ENCODE measurements around the gene DRAM1.

Gene DRAM1

DNA sequence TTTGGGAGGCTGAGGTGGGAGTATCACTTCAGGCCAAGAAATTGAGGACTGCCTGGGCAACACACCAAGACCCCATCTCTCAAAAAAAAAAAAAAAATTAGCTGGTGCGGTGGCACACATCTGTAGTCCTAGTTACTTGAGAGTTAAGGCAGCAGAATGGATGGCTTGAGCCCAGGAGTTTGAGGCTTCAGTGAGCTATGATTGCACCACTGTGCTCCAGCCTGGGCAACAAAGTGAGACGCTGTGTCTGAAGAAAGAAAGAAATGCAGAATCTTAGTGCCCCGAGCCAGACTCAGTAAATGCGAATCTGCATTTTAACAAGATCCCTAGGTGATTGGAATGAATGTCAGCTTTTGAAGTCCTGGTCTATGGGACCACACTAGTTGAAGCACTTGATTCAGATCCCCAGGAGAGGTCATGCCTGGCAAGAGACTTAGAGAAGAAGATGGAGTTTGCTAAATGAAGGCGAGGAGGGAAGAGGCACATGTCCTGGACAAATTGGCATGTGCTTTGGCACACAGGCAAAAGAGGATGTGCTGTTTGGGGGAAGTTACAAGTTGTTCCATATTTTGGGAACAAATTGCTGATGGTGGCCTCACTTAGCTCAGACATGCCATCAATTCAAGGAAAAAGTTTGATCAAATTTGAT, 56.6 kb downstream of the DRAM1 start:
- Mint-ChIP-seq H3K4me1 (ENCODE audit: low read depth) (peaks cover 32% of the 10 kb centered on the region), H3K4me3 (no peak overlapping the region), H3K36me3 (ENCODE audit: low read depth) (peaks cover 2% of the 10 kb centered on the region), H3K9me3 (no peaks in the 10 kb centered on the region), H3K27ac (no peak overlapping the region), H3K27me3 (ENCODE audit: low read depth) (no peaks in the 10 kb centered on the region)

DNA sequence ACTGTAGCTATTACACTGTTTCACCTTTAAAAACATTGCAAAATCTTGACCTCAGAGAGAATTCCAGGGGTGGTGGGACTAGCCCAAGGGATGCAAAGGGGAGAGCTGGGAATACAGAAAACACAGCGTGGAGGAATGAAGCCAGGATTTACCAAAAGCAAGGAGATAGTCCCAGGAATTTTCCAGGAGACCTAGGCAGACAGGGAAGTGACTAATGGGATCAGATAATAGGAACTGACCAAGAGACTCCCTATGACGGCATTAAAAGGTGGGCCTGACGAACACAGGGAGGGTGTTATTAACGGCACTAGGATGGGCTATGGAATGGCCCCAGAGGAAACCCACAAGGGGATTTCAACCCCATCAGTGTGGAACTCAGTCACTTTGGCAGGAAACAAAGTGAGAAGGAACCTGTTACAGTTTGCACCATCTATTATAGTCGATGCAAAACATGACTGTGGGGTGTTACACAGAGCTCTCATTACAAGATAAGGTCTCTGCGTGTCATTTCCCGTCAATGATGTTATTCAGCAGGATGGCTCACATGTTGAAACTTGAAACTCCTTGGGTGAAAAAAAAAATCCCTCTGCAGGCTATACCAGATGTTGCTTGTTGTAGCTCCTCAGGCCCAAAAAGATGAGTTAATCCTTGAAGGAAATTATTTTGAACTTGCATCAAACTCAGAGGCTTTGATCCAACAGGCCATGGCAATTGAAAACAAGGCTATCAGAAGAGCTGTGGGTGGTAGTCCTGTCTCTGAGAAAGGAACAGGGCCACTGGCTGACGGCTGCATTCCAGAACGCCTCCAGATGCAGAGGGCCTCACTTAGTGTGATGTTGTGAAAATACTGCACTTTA, 58.7 kb downstream of the DRAM1 start:
- Mint-ChIP-seq H3K9me3 (no peaks in the 10 kb centered on the region), H3K4me1 (ENCODE audit: low read depth) (peaks cover 39% of the 10 kb centered on the region), H3K27ac (peak overlapping the region; percentile 67), H3K27me3 (ENCODE audit: low read depth) (peaks cover 6% of the 10 kb centered on the region), H3K4me3 (peak overlapping the region; percentile 8), H3K36me3 (ENCODE audit: low read depth) (no peaks in the 10 kb centered on the region)

DNA sequence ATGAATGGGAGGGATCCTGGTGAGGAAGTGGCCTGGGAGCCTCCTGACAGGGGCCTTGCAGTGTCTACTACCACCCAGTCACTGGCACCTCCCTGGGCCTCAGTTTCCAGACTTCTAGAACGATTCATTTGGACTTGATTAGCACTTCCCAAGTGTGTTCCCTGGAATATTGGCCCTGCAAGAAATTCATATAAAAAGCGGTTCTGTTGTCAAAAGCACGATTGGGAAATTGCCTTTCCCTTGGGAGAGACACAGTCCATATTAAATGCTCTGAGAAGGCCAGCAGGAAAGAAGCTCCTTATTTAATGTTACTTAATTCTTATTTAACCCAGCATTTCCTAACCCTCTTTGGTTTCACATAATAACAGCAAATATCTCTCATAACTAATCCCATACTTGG, 61.9 kb downstream of the DRAM1 start:
- Mint-ChIP-seq H3K4me1 (ENCODE audit: low read depth) (peaks cover 26% of the 10 kb centered on the region), H3K4me3 (no peak overlapping the region), H3K9me3 (no peaks in the 10 kb centered on the region), H3K27ac (no peak overlapping the region), H3K36me3 (ENCODE audit: low read depth) (no peaks in the 10 kb centered on the region), H3K27me3 (ENCODE audit: low read depth) (peaks cover 6% of the 10 kb centered on the region)

DNA sequence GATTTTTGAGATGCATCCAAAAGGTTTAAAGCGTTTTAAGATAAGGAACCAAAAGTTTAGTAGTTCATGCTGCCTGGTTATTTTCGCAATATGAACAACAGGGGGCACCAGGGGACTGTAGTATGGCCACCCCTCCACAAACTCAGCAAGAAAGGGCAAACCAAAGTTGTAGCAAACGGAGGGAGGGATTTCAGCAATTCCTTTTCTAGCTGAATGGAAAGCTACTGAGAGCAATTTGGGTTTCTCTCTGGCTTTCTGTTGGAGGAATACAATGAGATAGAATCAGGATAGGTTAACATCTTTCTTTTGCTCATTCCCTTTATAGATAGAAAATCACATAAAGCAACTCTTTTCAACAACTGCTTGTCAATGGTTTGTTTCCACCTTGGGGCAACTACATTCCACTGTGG, 62.5 kb downstream of the DRAM1 start:
- Mint-ChIP-seq H3K9me3 (no peaks in the 10 kb centered on the region), H3K27me3 (ENCODE audit: low read depth) (peaks cover 6% of the 10 kb centered on the region), H3K4me3 (no peak overlapping the region), H3K4me1 (ENCODE audit: low read depth) (peaks cover 26% of the 10 kb centered on the region), H3K27ac (peak overlapping the region; percentile 6), H3K36me3 (ENCODE audit: low read depth) (no peaks in the 10 kb centered on the region)

DNA sequence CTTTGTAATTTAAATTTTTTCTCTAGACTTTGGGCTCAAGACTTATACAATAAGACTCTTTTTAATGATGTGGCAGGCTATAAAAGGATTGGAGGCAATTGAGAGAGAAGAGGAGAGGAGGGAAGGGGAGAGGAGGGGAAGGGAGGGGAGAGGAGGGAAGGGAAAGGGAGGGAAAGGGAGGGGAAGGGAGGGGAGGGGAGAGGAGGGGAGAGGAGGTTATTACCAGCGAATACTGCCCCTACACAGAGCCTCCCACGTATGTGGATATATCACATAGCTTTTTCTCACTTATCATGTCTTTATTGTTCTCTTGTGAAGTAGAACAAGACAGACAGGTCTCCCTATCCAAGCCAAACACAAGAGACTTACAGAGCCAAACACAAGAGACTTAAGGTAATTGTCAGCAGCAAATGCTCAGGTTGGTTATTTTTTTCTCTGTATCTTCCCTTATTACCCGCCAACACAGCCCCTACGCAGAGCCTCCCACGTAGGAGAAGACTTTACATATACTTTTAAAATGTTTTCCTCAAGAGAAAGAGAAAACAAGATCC, 63.1 kb downstream of the DRAM1 start:
- Mint-ChIP-seq H3K4me3 (no peak overlapping the region), H3K9me3 (no peaks in the 10 kb centered on the region), H3K4me1 (ENCODE audit: low read depth) (peaks cover 24% of the 10 kb centered on the region), H3K36me3 (ENCODE audit: low read depth) (no peaks in the 10 kb centered on the region), H3K27me3 (ENCODE audit: low read depth) (peaks cover 6% of the 10 kb centered on the region), H3K27ac (peak overlapping the region; percentile 22)

DNA sequence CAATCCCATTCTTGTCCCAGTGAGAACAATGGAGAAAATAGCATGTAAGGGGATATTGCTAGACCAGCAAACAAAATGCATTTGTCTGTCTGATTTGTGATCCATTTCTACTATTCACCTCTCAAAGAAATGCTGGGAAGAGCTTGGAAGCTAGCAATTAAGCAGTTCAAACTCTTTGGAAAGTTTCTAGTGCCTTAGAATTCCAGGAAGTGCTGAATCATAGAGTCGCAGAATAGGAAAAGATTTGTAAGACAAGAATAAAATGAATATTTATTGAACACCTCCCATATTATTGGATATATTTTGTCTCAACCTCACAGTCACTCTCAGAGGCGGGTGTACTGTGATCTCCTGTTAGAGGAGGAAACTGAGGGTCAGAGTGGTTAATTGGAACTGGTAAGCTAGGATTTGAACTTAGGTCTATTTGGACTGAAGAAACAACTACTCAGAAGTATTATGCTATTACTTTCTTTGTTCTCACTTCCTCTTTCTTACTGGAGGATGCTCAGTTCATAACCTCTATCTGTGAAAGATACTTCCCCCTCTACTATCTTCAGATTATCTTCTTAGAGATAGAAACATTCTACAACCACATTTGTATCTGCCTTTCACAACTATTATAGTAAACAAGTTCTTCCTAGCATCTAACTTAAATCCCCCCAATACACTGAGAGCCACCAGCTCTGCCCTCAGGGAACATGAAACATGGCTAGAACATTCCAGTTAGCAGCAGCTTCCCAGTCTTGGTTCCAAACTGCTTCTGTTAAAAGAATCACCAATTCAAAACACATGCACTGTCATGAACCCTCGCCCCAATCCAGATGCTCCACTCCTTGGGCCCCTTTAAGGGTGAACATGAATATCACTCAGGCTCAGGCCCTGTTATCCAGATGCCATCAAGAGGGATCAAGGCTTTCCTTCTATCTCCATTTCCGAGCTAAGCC, 64.2 kb downstream of the DRAM1 start:
- Mint-ChIP-seq H3K27ac (no peak overlapping the region), H3K9me3 (no peaks in the 10 kb centered on the region), H3K27me3 (ENCODE audit: low read depth) (peaks cover 6% of the 10 kb centered on the region), H3K36me3 (ENCODE audit: low read depth) (no peaks in the 10 kb centered on the region), H3K4me1 (ENCODE audit: low read depth) (peaks cover 16% of the 10 kb centered on the region), H3K4me3 (no peak overlapping the region)

DNA sequence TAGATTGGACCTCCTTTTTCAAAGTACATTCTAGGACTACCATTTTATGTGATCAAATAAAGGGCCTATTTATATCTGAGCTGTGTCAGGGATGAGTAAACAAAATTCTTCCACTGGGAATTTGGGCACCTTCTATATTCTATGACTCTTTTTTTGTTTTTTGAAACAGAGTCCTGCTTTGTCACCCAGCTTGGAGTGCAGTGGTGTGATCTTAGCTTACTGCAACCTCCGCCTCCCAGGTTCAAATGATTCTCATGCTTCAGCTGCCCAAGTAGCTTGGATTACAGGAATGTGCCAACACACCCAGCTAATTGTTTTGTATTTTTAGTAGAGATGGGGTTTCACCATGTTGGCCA, 64.8 kb downstream of the DRAM1 start:
- Mint-ChIP-seq H3K4me3 (no peak overlapping the region), H3K27ac (no peak overlapping the region), H3K9me3 (no peaks in the 10 kb centered on the region), H3K27me3 (ENCODE audit: low read depth) (peaks cover 6% of the 10 kb centered on the region), H3K36me3 (ENCODE audit: low read depth) (no peaks in the 10 kb centered on the region), H3K4me1 (ENCODE audit: low read depth) (peaks cover 10% of the 10 kb centered on the region)

DNA sequence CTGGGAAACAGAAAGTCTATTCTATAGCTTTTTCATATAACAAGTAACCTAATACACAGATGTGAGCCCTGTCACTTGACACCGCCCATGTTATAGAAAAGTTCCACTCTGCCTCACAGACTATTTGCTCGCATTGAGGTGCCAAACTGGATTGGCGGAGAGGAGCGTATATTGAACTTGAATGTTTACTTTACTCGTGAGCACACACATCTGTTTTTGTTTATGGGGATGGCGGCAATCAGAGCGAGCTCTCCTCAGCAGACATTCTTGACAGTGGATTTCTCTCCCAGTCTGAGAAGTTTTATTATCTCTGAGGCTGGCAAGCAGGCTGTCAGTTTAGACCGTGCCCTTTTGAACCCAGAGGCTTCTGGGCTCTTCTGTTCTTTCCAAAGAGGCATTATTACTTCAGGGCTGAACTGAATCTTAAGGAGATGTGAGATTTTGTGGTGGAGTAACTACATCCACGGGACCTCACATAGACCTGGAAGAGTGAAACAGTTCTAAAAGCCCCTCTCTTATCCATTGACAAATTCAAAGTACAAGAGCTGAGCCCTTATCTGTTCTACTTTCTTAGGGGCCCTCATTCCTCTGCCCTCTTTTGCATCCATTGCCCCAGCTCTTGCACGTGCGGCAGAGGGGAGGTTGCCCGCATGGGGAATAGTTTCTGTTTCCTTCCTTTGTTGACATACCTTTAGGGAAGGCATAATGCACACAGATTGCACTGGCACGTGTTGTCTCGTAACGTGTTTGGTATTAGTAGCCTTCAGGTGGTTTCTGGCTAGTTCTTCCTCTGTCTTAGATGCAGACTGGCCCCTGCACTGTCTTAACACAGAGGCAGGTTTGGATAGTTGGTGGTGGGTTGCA, 68.2 kb downstream of the DRAM1 start:
- Mint-ChIP-seq H3K9me3 (no peaks in the 10 kb centered on the region), H3K4me3 (no peak overlapping the region), H3K36me3 (ENCODE audit: low read depth) (no peaks in the 10 kb centered on the region), H3K27ac (no peak overlapping the region), H3K27me3 (ENCODE audit: low read depth) (peaks cover 2% of the 10 kb centered on the region), H3K4me1 (ENCODE audit: low read depth) (peaks cover 2% of the 10 kb centered on the region)

DNA sequence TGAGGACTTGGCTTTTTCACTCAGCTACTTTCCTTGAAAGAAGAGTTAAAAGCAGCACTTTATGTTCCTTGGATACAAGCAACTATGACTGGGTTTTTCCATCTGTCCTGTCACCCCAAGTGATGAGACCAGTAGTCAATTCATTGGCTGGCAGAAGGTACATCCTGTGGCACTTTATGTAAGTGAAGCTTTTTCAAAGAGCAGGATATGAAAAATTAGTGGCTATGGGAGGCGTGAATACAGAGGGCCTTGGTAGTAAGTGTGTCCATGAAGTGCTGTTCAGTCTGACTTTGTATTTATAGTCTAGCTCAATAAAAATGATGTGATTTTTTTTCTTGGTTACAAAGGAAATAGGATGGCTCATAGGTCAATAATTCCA, 68.8 kb downstream of the DRAM1 start:
- Mint-ChIP-seq H3K27ac (no peak overlapping the region), H3K9me3 (no peaks in the 10 kb centered on the region), H3K27me3 (ENCODE audit: low read depth) (no peaks in the 10 kb centered on the region), H3K36me3 (ENCODE audit: low read depth) (no peaks in the 10 kb centered on the region), H3K4me3 (no peak overlapping the region), H3K4me1 (ENCODE audit: low read depth) (no peaks in the 10 kb centered on the region)

DNA sequence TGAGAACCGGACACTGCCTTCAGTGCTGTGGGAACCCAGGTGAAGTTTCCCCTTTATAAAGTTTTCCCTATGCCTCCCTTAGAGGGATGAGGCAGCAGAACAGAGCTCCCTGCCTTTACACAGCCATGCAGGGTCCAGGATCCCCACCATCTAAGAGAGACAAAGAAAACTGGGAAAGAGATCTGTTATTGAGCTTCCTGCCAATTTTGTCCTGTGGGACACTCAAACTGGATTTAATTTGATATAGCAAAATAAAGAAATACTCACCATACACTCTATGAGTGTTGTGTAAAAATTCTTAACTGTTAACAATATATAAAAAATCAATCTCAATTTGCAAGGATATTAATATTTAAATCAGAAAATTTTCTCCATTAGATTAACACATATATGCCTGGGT, 69.9 kb downstream of the DRAM1 start:
- Mint-ChIP-seq H3K27ac (no peak overlapping the region), H3K9me3 (no peaks in the 10 kb centered on the region), H3K4me1 (ENCODE audit: low read depth) (no peaks in the 10 kb centered on the region), H3K27me3 (ENCODE audit: low read depth) (no peaks in the 10 kb centered on the region), H3K36me3 (ENCODE audit: low read depth) (no peaks in the 10 kb centered on the region), H3K4me3 (no peak overlapping the region)

DNA sequence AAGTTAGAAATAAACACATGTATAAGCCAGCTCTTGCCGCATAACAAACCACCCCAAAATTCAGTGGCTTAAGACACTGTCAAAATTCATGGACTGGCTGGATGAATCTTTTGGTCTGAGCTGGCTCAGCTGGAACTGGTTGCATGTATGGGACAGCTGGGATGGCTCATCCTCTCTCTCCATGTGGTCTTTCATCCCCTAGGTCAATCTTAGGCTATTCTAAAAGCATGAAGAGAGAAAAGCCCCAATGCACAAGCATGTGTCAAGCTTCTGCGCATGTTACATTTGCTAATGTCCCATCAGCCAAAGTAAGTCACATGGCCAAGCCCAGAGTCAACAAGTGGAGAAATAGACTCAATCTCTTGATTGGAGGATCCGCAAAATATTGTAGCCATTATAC, 71.0 kb downstream of the DRAM1 start:
- Mint-ChIP-seq H3K4me1 (ENCODE audit: low read depth) (no peaks in the 10 kb centered on the region), H3K36me3 (ENCODE audit: low read depth) (no peaks in the 10 kb centered on the region), H3K9me3 (no peaks in the 10 kb centered on the region), H3K4me3 (no peak overlapping the region), H3K27ac (no peak overlapping the region), H3K27me3 (ENCODE audit: low read depth) (no peaks in the 10 kb centered on the region)

DNA sequence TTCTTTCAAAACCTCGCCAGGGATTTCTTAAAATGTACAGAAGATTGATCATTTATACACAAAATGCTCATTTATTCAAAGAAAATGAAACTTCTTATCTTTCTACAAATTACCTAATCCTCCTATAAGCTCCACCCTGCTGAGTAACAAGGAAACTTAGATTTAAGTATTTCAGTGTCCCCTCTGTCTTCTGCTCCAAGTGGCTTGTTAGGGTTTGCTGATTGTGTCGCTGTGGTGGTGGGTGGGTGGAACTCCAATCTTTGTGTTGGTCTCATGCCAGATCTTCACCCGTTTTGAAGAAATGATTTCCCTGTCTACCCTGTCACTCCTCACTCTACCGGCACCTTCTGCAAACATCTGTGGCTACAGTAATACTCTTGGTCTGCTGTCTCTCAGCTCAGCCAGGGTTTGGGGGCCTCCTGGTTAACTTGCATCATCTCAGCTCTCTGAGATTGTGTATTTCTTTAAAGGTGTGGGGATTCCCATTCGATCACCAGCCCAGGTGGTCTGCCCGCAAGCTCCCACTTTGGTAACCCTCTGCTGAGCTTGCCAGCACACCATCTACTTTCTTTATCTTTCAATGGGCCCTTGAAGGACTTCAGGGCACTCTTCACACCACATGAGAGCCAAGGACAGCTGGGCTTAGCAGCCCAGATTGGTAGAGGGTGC, 73.8 kb downstream of the DRAM1 start:
- no peaks in the 10 kb centered on the region for H3K4me1 Mint-ChIP-seq (ENCODE audit: low read depth)
- H3K27ac Mint-ChIP-seq: no peak overlapping the region
- H3K4me3 Mint-ChIP-seq: no peak overlapping the region
- no peaks in the 10 kb centered on the region for H3K36me3 Mint-ChIP-seq (ENCODE audit: low read depth)
- H3K9me3 Mint-ChIP-seq: peaks cover 6% of the 10 kb centered on the region
- no peaks in the 10 kb centered on the region for H3K27me3 Mint-ChIP-seq (ENCODE audit: low read depth)

DNA sequence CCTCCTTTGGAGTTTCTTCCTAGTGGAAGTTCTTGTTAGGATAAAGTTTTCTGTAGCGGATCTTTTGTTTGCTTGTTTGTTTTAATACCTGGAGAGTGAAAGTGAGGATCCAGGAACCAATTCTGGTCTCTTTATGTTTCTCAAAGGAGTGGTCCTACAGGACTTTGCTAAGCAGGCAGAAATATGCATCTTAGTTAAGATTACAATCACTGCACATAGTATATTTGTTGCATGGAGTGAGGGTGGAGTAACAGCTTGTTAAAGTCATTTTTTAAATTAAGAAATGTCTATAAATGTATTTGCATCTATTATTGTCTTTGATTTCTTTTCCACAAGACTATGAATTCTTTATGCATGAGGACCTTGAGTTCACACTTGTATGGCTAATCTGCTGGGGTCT, 76.7 kb downstream of the DRAM1 start:
- Mint-ChIP-seq H3K4me3 (no peak overlapping the region), H3K4me1 (ENCODE audit: low read depth) (no peaks in the 10 kb centered on the region), H3K27me3 (ENCODE audit: low read depth) (no peaks in the 10 kb centered on the region), H3K27ac (no peak overlapping the region), H3K9me3 (peaks cover 11% of the 10 kb centered on the region), H3K36me3 (ENCODE audit: low read depth) (no peaks in the 10 kb centered on the region)

Data from T-helper 1 cell treated with Interleukin-12 subunit alpha and Interleukin-12 subunit beta and Interleukin-4 antibody, amounts not matched to agents 30 μg/mL and 1 μg/mL, for 36 hours (primary cell).